OCI-LY1 (cell line): ENCODE data around the gene BTBD1.

ENCODE experiments used
- CTCF ChIP-seq: fragments of 200-600 bp; sonication (generic), shearing (Covaris generic); IDR thresholded peaks from 2 replicates; pipeline ENCODE4 v1.5.1; 2017; ENCODE audit warnings: mild to moderate bottlenecking, antibody characterized with exemption, low read length, moderate library complexity, mixed read lengths
- EZH2 ChIP-seq: fragments of 200-600 bp; sonication (generic), shearing (Covaris generic); IDR thresholded peaks from 2 replicates; pipeline ENCODE4 v1.8.0; 2017; ENCODE audit warnings: borderline replicate concordance, mixed run types, mild to moderate bottlenecking, antibody characterized with exemption, low read length, moderate library complexity, mixed read lengths

- TF ChIP-seq CTCF, result no peak
- TF ChIP-seq EZH2, result no peak
Observed at GRCh38 chr15:82977076-82977475, 90.0 kb downstream of the BTBD1 start.
